ENCODE results near the gene MARCOL.

MARCOL gene, protein sequence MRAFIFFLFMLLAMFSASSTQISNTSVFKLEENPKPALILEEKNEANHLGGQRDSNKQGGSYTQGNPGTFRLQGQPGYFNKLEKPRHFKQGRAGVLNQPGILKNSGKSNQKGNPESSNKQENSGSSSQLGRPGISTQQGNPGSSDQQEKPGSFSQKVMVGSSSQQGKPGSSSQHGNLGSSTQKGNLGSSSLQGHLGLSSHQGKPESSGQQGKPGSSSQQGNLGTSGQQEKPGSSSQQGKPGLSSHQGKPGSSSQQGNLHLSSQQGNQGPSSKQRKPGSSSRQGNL

DNA sequence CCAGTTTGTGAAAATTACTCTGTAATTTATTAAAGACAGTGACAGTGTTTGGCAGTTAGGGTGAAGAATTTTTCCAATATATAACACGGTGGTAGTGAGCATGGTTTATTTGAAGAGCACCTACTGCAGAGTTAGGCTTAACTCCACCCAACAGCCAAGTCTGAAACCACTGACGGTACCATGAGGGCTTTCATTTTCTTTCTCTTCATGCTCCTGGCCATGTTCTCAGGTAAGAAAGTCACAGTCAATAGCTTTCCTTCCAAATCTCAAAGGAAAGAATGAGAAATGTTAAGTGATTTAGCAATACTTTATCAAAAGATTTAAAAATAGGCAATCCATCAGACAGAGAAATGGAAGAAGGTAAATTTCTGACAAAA lies at the start of gene MARCOL:
Gene MARCOL (plus strand): TSS at position 108 of the 377 bp plus-strand sequence. CDS start 73 bp downstream, at position 181.
- DNase-seq = no peak

GRCh38 chr5:148191010-148191409 lies 47.3 kb upstream of the MARCOL start:
- DNase-seq = no peak

- DNase-seq = no peak
Measured at GRCh38 chr5:148193202-148193601, 45.1 kb upstream of the MARCOL start.

GRCh38 chr5:148201151-148201550 lies 37.2 kb upstream of the MARCOL start:
- no peak for DNase-seq

GRCh38 chr5:148202531-148203203 lies 35.7 kb upstream of the MARCOL start, which contains the start of gene SPINK6:
TSS of gene SPINK6 (plus strand) at chr5:148203042. CDS start at chr5:148203097, 55 bp downstream.
- DNase-seq = no peak

- no peak for DNase-seq
Measured at GRCh38 chr5:148205044-148205806, 33.1 kb upstream of the MARCOL start.

- no peak for DNase-seq
Measured at GRCh38 chr5:148205865-148206264, 32.5 kb upstream of the MARCOL start.

- no peak for DNase-seq
Measured at GRCh38 chr5:148206620-148207019, 31.7 kb upstream of the MARCOL start.

DNA sequence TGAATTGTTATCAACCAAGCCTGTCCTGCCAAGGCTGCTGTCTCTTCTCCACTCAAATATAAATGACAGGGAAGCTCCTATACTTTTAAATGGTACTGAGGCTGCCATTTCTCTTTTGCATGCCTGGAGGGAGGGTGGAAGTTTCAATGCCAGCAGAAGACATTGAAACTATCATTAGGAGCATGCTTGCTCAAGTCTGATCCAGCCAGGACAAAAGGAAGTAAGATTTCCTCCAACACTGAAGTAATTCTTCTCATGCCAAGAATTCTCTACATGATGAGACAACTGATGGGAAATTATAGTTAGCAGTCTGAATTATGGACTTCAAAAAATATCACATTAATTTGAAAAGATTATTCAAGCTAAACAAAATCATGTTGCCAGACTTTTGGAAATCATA lies 30.1 kb upstream of the MARCOL start:
- DNase-seq = no peak

DNA sequence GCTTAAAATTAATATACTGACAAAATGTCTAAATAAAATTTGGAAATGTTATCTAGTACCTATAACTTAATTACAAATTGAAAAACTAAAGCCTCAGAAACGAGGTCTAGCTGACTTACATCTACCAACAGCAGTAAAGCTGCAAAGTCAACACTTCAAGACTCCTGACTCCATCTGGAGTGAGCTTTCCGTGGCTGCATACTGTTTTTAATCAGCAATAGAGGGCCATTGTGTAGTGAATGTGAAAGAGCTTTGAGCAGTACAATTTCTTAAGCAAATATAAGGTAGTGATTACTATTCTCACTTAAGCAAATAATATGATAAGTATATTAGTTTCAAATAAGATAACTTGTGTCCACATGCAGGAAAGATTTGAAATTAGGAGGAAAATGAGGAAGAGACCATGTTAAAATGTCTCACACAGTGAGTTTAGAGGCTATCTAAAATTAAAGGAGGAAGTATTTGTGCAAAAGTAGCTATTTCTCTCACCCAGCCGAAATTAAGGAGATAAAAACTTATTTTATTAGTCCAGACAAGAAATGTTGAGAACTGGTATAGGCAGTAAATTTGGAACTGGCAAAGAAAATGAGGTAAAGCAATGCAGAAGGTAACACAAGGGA lies 29.1 kb upstream of the MARCOL start:
- no peak for DNase-seq

DNA sequence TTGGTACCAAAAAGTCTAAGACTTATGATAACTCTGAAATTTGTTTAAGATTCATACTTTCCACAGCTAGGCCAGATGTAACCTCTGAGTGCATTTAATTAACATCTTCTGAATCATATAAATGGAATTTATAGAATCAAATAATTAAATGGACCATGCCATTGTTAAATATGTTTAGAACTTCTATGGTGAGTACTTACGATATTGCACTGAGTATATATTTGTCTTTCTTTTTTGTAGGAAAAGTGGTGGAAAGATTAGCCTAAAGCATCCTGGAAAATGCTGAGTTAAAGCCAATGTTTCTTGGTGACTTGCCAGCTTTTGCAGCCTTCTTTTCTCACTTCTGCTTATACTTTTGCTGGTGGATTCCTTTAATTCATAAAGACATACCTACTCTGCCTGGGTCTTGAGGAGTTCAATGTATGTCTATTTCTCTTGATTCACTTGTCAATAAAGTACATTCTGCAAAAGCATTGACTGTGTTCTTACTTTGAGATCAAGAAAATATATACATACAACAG lies 23.6 kb upstream of the MARCOL start:
- DNase-seq = no peak

DNA sequence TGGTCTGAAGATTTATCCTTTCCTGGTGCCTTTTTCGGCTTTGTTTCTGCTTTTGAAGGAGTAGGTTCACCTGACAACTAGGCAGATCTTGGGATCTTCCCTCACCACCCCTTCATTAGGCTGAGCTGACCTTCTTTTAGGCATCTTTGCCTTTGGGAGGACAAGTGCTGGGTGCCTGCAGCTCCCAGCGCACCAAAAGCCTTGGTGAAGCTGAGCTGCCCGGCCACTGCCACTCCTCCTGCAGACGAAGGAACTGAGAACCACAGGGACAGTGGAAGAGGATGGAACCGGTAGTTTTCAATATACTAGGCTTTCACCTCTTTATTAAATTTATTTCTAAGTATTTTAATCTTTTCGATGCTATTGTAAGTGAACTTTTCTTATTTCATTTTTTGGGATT lies 16.8 kb upstream of the MARCOL start:
- no peak for DNase-seq

GRCh38 chr5:148224117-148224742 lies 14.1 kb upstream of the MARCOL start:
- no peak for DNase-seq

DNA sequence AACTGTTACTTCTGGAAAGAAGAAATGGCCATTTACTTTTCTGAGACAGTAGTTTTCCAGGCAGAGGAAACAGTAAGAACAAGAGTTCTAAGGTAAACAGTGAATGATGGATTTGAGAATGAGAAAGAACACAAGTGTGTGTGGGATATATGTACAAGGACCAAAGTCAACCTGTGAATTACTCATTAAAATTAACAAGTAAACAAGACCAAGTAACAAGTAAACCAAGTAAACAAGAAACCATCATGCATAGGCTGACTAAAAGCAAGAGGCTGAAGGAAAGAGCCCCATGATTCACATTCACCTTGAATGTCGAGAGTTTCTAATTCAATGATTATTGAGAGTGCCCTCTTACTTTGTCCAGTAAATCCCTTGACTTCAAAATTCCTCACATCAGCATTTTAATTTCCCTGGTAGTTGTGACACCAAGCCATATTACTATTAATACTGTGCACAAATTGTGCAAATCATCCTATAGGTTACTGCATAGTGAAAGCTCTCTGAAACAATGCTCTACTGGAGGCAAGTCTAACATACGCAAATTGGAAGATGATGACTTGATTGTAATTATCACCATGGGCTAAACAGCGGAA lies 9.8 kb upstream of the MARCOL start:
- no peak for DNase-seq

DNA sequence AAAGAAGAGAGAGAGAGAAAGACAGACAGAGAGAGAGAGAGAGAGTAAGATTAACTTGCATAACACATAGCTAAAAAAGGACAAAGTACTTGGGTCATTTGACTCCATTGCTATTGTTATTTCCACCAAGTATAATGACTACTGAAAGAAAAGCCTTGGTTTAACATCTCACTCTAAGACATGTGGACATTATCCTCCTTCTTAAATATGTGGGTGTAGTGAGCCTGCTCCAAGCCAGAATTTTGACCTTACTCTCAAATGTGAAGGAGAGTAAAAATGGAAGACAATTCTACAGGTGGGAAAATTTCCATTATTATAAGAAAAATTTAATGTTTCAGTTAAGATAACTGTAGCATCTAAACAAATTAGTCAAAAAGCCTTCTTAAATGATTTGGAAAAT lies 8.5 kb upstream of the MARCOL start:
- no peak for DNase-seq

- no peak for DNase-seq
Measured at GRCh38 chr5:148230240-148230639, 8.1 kb upstream of the MARCOL start.

GRCh38 chr5:148237785-148238417 lies 424 bp upstream of the MARCOL start:
- no peak for DNase-seq

- no peak for DNase-seq
Measured at GRCh38 chr5:148248894-148249293, 10.6 kb downstream of the MARCOL start.

DNA sequence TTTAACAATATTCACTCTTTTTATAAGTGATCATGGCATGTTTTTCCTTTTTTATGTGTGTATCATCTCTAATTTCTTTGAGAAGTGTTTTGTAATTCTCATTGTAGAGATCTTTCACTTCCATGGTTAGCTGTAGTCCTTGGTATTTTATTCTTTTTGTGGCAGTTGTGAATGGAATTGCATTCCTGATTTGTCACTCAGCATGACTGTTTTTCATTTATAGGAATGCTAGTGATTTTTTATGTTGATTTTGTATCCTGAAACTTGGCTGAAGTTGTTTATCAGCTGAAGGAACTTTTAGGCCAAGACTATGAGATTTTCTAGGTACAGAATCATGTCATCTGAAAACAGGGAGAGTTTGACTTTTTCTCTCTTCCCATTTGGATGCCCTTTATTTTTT lies 17.1 kb downstream of the MARCOL start:
- DNase-seq = no peak

DNA sequence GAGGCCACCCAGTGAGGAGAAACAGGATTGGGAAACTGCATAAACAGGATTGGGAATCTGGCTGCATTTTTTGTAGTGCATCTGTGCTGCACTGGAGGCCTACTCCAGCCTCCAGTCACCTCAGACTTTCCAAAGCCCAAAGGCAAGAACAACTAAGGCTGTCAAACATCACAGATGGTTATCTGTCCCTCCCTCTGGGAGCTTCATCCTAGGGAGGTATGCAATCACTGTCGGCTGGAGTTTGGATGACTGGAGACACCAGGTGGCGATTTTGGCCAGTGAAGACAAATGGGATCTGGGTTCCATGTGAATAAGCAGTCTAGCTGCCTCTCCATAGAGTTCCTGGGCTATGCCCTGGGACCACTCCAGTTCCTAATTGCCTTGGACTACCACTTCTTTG lies 21.0 kb downstream of the MARCOL start:
- no peak for DNase-seq

DNA sequence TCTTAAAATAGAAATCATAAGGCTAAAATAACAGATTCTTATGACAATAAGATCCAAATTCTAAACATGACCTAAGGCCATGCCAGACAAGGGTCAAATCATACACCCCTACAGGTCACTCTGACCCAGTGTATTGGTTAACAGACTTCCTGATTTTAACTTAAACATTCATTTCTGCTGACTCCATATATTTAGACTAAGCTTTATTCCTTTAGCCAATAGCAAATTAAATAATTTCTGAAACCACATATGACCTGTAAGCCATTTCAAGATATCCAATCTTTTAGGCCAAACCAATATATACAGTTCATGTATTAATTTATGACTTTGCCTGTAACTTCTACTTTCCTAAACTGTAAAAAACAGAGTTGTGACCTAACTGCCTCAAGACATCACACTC lies 22.9 kb downstream of the MARCOL start:
- DNase-seq = no peak

GRCh38 chr5:148267962-148268361 lies 29.6 kb downstream of the MARCOL start:
- no peak for DNase-seq
